ENCODE measurements around the gene YBX2. TPM values are rescaled to one million over a fixed set of nuclear protein-coding genes. Genes with fewer than 3 reads are reported as not detected.
A peak's percentile ranks its signal among the peaks of the same experiment; 100 is the strongest.

Gene YBX2
- total RNA-seq, 2 donors from 2014 or later: 1.7 to 1.8 TPM

- intact Hi-C loops (cut with DNase I): no loop called here
- DNase-seq (ENCODE audit: low spot score): peak; percentile 92
These were observed 13.5 kb upstream of the YBX2 start for GRCh38 chr17:7307686-7308624.

GRCh38 chr17:7306911-7307685, 12.7 kb upstream of the YBX2 start, which contains the start of gene EIF5A:
EIF5A (plus strand) TSS chr17:7307628; CDS start chr17:7309636, 2,008 bp downstream.
- intact Hi-C loops (cut with DNase I): no loop called here
- peak; percentile 100 for DNase-seq (ENCODE audit: low spot score)

- intact Hi-C loops (cut with DNase I): no loop called here
- no peak for DNase-seq (ENCODE audit: low spot score)
These were observed 9.7 kb upstream of the YBX2 start for GRCh38 chr17:7304179-7304578.

- peak; percentile 95 for DNase-seq (ENCODE audit: low spot score)
- intact Hi-C loops (cut with DNase I): loop anchor here in 1 of 2 donors (2.0 to 10.0 kb wide), 2 partner anchors 16 to 48 kb away; partner anchors contain the start of gene SLC2A4
These were observed 1.9 kb upstream of the YBX2 start for GRCh38 chr17:7296189-7296861.

- intact Hi-C loops (cut with DNase I): loop anchor here in 1 of 2 donors (2.0 to 10.0 kb wide), 2 partner anchors 15 to 49 kb away; partner anchors contain the start of gene SLC2A4
- no peak for DNase-seq (ENCODE audit: low spot score)
These were observed 1.1 kb upstream of the YBX2 start for GRCh38 chr17:7295230-7296180.

GRCh38 chr17:7293816-7294613, 424 bp downstream of the YBX2 start:
- intact Hi-C loops (cut with DNase I): loop anchor here in 1 of 2 donors (10.0 kb wide), 1 partner anchor 51 kb away; no protein-coding TSS in a partner anchor
- DNase-seq (ENCODE audit: low spot score): no peak

- no peak for DNase-seq (ENCODE audit: low spot score)
These were observed 1.3 kb downstream of the YBX2 start for GRCh38 chr17:7293159-7293558.

GRCh38 chr17:7292729-7293128, 1.7 kb downstream of the YBX2 start:
- intact Hi-C loops (cut with DNase I): loop anchor here in 1 of 2 donors (10.0 kb wide), 1 partner anchor 52 kb away; no protein-coding TSS in a partner anchor

More at GRCh38 chr17:7293159-7293558, 1.3 kb downstream of the YBX2 start:
- intact Hi-C loops (cut with DNase I): loop anchor here in 1 of 2 donors (10.0 kb wide), 1 partner anchor 52 kb away; no protein-coding TSS in a partner anchor

GRCh38 chr17:7292194-7292593, 2.2 kb downstream of the YBX2 start:
- no peak for DNase-seq (ENCODE audit: low spot score)
- intact Hi-C loops (cut with DNase I): loop anchor here in 1 of 2 donors (10.0 kb wide), 1 partner anchor 53 kb away; no protein-coding TSS in a partner anchor

More at GRCh38 chr17:7292729-7293128, 1.7 kb downstream of the YBX2 start:
- no peak for DNase-seq (ENCODE audit: low spot score)

GRCh38 chr17:7290685-7291084, 3.8 kb downstream of the YBX2 start:
- no peak for DNase-seq (ENCODE audit: low spot score)
- intact Hi-C loops (cut with DNase I): loop anchor here in 1 of 2 donors (10.0 kb wide), 1 partner anchor 54 kb away; no protein-coding TSS in a partner anchor

GRCh38 chr17:7290166-7290565, 4.3 kb downstream of the YBX2 start:
- intact Hi-C loops (cut with DNase I): loop anchor here in 1 of 2 donors (10.0 kb wide), 1 partner anchor 55 kb away; no protein-coding TSS in a partner anchor
- no peak for DNase-seq (ENCODE audit: low spot score)

GRCh38 chr17:7289256-7290032, 5.0 kb downstream of the YBX2 start:
- intact Hi-C loops (cut with DNase I): loop anchor here (10.0 kb wide), 2 partner anchors 55 to 245 kb away; partner anchors contain the start of gene SLC16A11 (in 1 of the 2)
- no peak for DNase-seq (ENCODE audit: low spot score)

- intact Hi-C loops (cut with DNase I): loop anchor here in 1 of 2 donors (10.0 kb wide), 1 partner anchor 241 kb away; the partner anchor contains the start of gene SLC16A11
- no peak for DNase-seq (ENCODE audit: low spot score)
These were observed 8.8 kb downstream of the YBX2 start for GRCh38 chr17:7285679-7286078.

- intact Hi-C loops (cut with DNase I): loop anchor here in 1 of 2 donors (5.0 to 10.0 kb wide), 2 partner anchors 240 to 447 kb away; partner anchors contain the start of gene SLC16A11
- DNase-seq (ENCODE audit: low spot score): no peak
These were observed 9.5 kb downstream of the YBX2 start for GRCh38 chr17:7284911-7285310.

GRCh38 chr17:7283471-7284216, 10.8 kb downstream of the YBX2 start:
- DNase-seq (ENCODE audit: low spot score): no peak
- intact Hi-C loops (cut with DNase I): loop anchor here in 1 of 2 donors (5.0 to 10.0 kb wide), 2 partner anchors 239 to 449 kb away; partner anchors contain the start of gene SLC16A11

All from posterior vena cava (tissue), 2 donors.